ENCODE results near the gene SYT11.
"Not testable (repeated sequence)": the region's sequence is repeated elsewhere in the genome, so short reads cannot be mapped to it uniquely, and the experiment has no call there.

SYT11 gene

DNA sequence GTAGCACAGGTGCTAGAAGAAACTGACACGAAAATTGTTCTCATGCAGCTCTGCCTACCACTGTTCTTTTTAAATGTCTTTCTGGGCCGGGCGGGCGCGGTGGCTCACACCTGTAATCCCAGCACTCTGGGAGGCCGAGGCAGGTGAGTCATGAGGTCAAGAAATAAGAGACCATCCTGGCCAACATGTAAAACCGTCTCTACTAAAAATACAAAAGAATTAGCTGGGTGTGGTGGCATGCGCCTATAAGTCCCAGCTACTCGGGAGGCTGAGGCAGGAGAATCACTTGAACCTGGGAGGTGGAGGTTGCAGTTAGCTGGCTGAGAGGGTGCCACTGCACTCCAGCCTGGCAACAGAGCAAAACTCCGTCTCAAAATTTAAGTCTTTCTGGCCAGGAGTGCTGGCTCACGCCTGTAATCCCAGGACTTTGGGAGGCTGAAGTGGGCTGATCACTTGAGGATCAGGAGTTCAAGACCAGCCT is 52.7 kb downstream of the SYT11 start:
- H3K4me3 ChIP-seq (ENCODE audit: low read depth, low read length), result no peak overlapping the region
- TF ChIP-seq, protein P1, sequence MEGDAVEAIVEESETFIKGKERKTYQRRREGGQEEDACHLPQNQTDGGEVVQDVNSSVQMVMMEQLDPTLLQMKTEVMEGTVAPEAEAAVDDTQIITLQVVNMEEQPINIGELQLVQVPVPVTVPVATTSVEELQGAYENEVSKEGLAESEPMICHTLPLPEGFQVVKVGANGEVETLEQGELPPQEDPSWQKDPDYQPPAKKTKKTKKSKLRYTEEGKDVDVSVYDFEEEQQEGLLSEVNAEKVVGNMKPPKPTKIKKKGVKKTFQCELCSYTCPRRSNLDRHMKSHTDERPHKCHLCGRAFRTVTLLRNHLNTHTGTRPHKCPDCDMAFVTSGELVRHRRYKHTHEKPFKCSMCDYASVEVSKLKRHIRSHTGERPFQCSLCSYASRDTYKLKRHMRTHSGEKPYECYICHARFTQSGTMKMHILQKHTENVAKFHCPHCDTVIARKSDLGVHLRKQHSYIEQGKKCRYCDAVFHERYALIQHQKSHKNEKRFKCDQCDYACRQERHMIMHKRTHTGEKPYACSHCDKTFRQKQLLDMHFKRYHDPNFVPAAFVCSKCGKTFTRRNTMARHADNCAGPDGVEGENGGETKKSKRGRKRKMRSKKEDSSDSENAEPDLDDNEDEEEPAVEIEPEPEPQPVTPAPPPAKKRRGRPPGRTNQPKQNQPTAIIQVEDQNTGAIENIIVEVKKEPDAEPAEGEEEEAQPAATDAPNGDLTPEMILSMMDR (conservative IDR thresholded peaks at IDR 0.05; ENCODE audit: low read depth, low read length), result no peak
- DNase-seq (ENCODE audit: low read depth), result no peak

DNA sequence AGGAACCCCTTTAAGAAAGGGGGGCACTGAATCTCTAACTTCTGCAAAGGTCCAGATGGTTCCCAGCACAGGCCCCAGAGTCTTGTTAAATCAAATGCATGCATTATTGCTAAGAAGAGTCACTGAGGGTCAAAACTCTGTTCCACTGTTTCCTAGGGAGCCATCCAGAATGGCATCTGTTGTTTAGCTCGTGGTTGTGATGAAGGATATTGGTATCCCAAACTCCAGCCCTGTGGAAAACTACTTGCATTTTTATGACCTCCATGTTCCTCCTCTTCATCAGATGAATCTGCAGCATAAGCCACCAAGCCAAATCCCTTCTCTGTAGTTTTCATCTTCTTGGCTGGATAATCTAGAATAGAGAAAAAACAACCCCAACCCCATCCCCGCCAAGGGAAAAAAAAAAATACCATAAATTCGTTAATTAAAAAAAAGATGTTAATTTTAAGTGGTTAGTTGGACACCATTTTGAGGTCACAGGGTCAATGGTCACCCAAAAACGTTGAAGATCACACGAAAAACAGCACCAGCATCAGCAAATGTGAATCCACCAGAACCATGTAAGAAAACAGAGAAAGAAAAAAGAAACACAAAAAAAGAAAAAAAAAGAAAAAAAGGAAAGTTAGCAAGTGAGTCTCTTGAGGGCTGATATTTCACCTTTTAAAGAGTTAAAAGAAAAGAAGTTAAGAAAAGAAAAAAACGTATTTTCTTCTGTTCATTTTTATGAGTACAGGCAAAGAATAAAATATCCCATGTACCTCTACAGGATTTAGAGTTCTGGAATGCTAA is 54.8 kb downstream of the SYT11 start:
- no peak overlapping the region for H3K4me3 ChIP-seq (ENCODE audit: low read depth, low read length)
- TF ChIP-seq, protein P1 (conservative IDR thresholded peaks at IDR 0.05; ENCODE audit: low read depth, low read length), result no peak
- no peak for DNase-seq (ENCODE audit: low read depth)

DNA sequence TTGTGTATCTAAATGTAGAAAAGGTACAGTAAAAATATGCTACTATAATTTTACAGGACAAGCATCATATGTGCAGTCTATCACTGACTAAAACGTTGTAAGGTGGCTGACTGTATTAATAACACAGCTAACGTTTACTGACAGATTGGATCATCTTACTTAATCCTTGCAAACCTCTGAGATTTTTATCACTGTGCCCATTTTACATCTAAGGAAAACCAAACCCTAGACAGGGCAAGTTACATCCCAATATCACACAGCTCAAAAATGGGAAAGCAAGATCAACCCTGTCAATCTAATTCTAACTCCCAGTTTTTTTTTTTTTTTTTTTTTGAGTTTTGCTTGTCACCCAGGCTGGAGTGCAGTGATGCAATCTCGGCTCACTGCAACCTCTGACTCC is 59.3 kb downstream of the SYT11 start:
- TF ChIP-seq, protein P1 (conservative IDR thresholded peaks at IDR 0.05; ENCODE audit: low read depth, low read length), result no peak
- H3K4me3 ChIP-seq (ENCODE audit: low read depth, low read length), result no peak overlapping the region
- no peak for DNase-seq (ENCODE audit: low read depth)

DNA sequence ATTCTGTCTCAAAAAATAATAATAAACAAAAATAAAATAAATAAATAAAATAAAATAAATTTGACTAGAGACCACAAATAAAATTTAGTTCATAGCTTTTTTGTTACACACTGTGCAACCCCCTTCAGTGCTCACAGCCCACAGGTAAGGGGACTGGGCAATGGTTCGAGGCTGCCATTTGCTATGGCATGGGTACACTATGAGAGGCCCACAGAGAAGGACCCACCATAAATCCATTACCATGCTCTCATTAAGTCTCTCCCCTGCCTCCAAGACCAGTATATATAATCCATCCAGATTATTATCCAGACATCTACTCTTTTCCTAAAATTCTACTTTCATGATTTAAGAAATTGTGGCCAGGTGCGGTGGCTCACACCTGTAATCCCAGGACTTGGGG is 60.4 kb downstream of the SYT11 start:
- TF ChIP-seq, protein P1 (conservative IDR thresholded peaks at IDR 0.05; ENCODE audit: low read depth, low read length), result no peak
- H3K4me3 ChIP-seq (ENCODE audit: low read depth, low read length), result no peak overlapping the region

DNA sequence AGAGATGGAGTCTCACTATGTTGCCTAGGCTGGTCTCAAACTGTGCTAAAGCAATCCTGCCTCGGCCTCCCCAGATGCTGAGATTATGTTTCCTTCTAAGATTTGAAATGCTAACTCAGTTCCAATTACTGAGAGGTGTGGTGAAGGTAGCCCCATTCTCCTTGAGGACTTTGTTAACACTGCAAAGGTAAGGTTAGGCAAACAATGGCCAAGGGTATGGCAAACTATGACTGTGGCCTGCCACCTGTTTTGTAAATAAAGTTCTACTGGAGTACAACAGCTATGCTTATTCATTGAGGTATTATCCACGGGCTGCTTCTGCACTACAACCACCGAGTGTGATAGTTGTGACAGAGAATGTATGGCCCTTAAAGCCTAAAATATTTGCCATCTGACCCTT is 61.4 kb downstream of the SYT11 start:
- H3K4me3 ChIP-seq (ENCODE audit: low read depth, low read length), result no peak overlapping the region
- TF ChIP-seq, protein P1 (conservative IDR thresholded peaks at IDR 0.05; ENCODE audit: low read depth, low read length), result no peak
- no peak for DNase-seq (ENCODE audit: low read depth)

More for the DNA sequence above, 60.4 kb downstream of the SYT11 start:
- DNase-seq (ENCODE audit: low read depth), result no peak

DNA sequence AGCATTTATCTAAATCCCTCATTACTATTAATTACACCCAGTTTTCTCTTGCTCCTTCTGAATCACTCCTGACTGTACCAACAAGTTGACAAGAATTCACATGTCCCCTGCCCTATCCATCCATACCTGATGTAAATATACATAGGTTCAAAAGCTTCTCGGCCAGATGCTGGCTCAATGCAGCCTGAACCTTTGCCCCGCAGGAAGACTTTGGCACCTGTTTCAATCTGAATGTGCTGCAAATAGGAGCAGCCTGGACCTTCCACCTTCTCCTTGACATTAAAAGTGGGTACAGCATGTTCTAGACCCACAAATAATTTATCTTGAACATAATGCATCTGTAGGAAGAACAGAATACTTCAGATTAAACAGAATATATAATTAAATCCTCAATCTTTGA is 66.1 kb downstream of the SYT11 start:
- H3K4me3 ChIP-seq (ENCODE audit: low read depth, low read length), result no peak overlapping the region
- no peak for DNase-seq (ENCODE audit: low read depth)
- TF ChIP-seq, protein P1 (conservative IDR thresholded peaks at IDR 0.05; ENCODE audit: low read depth, low read length), result no peak

DNA sequence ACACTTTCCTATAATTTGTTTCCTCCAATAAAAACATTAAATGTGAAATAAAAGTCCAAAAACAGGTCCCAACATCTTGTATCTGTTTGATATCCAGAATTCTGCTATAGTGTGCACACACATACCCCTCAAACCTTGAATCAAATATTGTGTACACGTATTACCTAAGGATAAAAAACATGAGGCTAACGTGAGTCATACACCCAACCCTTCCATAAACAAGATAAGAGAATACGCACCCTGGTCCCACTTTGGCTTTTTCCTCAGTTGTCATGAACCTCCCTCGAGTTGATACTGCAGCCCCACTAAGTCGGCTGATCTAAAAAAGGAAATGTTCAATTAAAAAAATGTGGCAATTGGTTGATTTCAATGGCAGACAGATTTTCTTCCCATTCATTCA is 69.7 kb downstream of the SYT11 start:
- peak; percentile 41 for DNase-seq (ENCODE audit: low read depth)
- no peak overlapping the region for H3K4me3 ChIP-seq (ENCODE audit: low read depth, low read length)
- TF ChIP-seq, protein P1 (conservative IDR thresholded peaks at IDR 0.05; ENCODE audit: low read depth, low read length), result no peak

DNA sequence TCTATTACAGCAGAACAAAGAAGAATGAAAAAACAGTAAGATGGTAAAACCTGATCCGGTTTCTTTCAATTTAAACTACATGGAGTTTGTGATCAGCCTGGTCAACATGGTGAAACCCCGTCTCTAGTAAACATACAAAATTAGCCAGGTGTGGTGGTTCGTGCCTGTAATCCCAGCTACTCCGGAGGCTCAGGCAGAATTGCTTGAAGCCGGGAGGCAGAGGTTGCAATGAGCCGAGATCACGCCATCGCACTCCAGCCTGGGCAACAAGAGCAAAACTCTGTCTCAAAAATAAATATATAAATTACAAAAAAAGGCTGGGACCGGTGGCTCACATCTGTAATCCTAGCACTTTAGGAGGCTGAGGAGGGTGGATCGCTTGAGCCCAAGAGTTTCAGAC is 71.4 kb downstream of the SYT11 start:
- H3K4me3 ChIP-seq (ENCODE audit: low read depth, low read length); DNase-seq (ENCODE audit: low read depth): not testable (repeated sequence)
